Kidney epithelial cell (primary cell): ENCODE measurements around the gene TMEM150B. TPM values are rescaled to one million over a fixed set of nuclear protein-coding genes. Genes with fewer than 3 reads are reported as not detected.

Experiments
- DNase-seq: peaks from one replicate; pipeline ENCODE4 v3.0.0-alpha.2; 2010; ENCODE audit warnings: low read depth
- H3K27me3 ChIP-seq: 2 replicates; pipeline ENCODE4 v1.6.0; 2011; ENCODE audit warnings: low read length; ENCODE audit not compliant: control insufficient read depth, insufficient read depth
- H3K36me3 ChIP-seq: 2 replicates; pipeline ENCODE4 v1.5.1; 2011; ENCODE audit warnings: low read length; ENCODE audit not compliant: control insufficient read depth, insufficient read depth
- H3K4me3 ChIP-seq: 2 replicates; pipeline ENCODE4 v1.5.1; 2011; ENCODE audit warnings: low read depth, mild to moderate bottlenecking, control low read depth, low read length
- CTCF ChIP-seq: IDR thresholded peaks from 2 replicates; pipeline ENCODE4 v1.5.1; 2011; ENCODE audit warnings: mild to moderate bottlenecking, moderate library complexity, low read length, control low read depth, inconsistent platforms; ENCODE audit not compliant: insufficient read depth, poor library complexity, severe bottlenecking
- total RNA-seq: library from RNA; depleted of rRNA; stranded (reverse); fragments of >200 nt; gene quantifications from 2 replicates; pipeline ENCODE4 v1.2.3, GENCODE V29; 2015

The TMEM150B gene
- total RNA-seq, 1 donor from 2014 or later: not detected

- H3K36me3 ChIP-seq: no peaks in the 10 kb centered on the region
- H3K27me3 ChIP-seq: no peaks in the 10 kb centered on the region
- H3K4me3 ChIP-seq: no peak within 1 kb of the TSS
- no peak for TF ChIP-seq CTCF
- no peak for DNase-seq
Measured at GRCh38 chr19:55362990-55363716, 38.0 kb upstream of the TMEM150B start, which contains the start of gene GARIN5B. GARIN5B (minus strand) TSS chr19:55363260; CDS start chr19:55363066, 194 bp downstream.

GRCh38 chr19:55362174-55362989 lies 37.2 kb upstream of the TMEM150B start:
- DNase-seq: no peak
- no peak for TF ChIP-seq CTCF
- Histone ChIP-seq H3K27me3 (peaks cover 2% of the 10 kb centered on the region), H3K4me3 (no peak overlapping the region), H3K36me3 (no peaks in the 10 kb centered on the region)

GRCh38 chr19:55360902-55361301 lies 35.8 kb upstream of the TMEM150B start:
- Histone ChIP-seq H3K36me3 (no peaks in the 10 kb centered on the region), H3K27me3 (peaks cover 8% of the 10 kb centered on the region), H3K4me3 (no peak overlapping the region)
- no peak for TF ChIP-seq CTCF
- no peak for DNase-seq

- Histone ChIP-seq H3K27me3 (peaks cover 13% of the 10 kb centered on the region), H3K36me3 (no peaks in the 10 kb centered on the region), H3K4me3 (no peak overlapping the region)
- no peak for DNase-seq
- TF ChIP-seq CTCF: no peak
Measured at GRCh38 chr19:55358943-55359908, 34.1 kb upstream of the TMEM150B start.

- Histone ChIP-seq H3K4me3 (no peak overlapping the region), H3K36me3 (no peaks in the 10 kb centered on the region), H3K27me3 (peaks cover 19% of the 10 kb centered on the region)
- no peak for TF ChIP-seq CTCF
- no peak for DNase-seq
Measured at GRCh38 chr19:55358493-55358892, 33.4 kb upstream of the TMEM150B start.
